GM21528 (cell line): ENCODE measurements around the gene CD46.

Experiments used
- ATAC-seq: cut with Tn5 transposase; IDR thresholded peaks from one replicate; pipeline ENCODE4 v1.9.1; 2021; ENCODE audit warnings: mild to moderate bottlenecking, moderate library complexity; ENCODE audit not compliant: unreplicated experiment, low FRiP score

Gene CD46

DNA sequence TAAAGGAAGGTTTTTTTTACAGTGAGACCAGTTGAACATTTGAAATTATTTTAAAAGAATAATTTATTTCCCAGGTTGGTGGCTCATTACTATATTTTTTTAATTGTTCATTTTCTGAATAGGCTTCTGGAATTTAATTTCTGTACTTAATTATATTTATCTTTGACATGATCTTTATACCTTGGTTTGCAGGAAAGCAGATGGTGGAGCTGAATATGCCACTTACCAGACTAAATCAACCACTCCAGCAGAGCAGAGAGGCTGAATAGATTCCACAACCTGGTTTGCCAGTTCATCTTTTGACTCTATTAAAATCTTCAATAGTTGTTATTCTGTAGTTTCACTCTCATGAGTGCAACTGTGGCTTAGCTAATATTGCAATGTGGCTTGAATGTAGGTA, 41.5 kb downstream of the CD46 start:
- no peak for ATAC-seq

DNA sequence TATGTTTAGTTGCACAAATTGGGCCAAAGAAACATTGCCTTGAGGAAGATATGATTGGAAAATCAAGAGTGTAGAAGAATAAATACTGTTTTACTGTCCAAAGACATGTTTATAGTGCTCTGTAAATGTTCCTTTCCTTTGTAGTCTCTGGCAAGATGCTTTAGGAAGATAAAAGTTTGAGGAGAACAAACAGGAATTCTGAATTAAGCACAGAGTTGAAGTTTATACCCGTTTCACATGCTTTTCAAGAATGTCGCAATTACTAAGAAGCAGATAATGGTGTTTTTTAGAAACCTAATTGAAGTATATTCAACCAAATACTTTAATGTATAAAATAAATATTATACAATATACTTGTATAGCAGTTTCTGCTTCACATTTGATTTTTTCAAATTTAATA, 43.0 kb downstream of the CD46 start:
- no peak for ATAC-seq

- peak; percentile 72 for ATAC-seq
Observed at GRCh38 chr1:207797229-207797973, 45.5 kb downstream of the CD46 start.

DNA sequence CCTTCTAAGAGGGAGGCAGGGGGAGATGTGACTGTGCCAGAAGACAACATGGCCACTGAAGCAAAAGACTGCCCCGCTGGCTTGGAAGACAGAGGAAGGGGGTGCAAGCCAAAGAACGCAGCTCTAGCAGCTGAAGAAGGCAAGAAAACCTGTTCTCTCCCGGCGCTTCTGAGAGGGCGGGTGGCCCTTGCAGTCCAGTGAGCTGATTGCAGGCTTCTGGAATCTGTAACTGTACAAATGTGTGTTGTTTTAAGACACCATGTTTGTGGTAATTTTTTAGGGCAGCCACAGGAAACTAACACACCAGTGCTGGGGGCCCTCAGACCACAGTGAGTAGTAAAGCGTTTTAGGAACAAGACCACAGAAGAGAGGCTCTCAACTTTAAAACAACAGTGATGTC, 47.0 kb downstream of the CD46 start:
- ATAC-seq = no peak

DNA sequence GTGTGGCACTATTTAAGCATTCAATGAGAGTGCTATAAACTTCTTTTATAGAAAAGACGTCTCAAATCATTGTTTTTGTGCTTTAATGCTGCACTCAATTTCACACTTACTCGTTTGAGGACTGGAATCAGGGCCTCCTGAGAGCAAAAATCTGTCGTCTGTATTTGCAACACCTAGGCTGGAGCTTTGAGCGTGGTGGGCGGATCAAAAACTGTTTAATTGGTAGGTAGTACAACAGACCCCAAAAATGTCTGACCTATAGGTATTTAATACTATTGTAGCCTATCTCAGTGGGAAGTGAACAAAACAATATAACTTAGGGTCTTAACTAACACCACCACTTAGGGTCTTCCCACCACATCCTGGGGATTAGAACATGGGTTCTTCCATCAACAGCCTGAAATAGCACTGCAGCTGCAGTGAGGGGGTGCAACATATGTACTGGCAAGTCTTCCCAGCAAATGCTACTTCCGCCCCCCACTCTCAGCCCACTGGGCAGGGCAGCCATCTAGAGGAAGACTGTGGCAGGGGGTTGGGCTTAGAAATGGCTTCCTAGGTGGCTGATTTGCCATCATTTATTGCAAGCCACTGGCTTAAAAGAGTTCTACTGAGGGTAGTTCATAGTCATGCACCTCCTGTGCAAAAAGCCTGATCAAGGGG, 48.3 kb downstream of the CD46 start:
- no peak for ATAC-seq

- no peak for ATAC-seq
Observed at GRCh38 chr1:207801819-207802218, 50.0 kb downstream of the CD46 start.

- no peak for ATAC-seq
Observed at GRCh38 chr1:207803678-207804077, 51.8 kb downstream of the CD46 start.

DNA sequence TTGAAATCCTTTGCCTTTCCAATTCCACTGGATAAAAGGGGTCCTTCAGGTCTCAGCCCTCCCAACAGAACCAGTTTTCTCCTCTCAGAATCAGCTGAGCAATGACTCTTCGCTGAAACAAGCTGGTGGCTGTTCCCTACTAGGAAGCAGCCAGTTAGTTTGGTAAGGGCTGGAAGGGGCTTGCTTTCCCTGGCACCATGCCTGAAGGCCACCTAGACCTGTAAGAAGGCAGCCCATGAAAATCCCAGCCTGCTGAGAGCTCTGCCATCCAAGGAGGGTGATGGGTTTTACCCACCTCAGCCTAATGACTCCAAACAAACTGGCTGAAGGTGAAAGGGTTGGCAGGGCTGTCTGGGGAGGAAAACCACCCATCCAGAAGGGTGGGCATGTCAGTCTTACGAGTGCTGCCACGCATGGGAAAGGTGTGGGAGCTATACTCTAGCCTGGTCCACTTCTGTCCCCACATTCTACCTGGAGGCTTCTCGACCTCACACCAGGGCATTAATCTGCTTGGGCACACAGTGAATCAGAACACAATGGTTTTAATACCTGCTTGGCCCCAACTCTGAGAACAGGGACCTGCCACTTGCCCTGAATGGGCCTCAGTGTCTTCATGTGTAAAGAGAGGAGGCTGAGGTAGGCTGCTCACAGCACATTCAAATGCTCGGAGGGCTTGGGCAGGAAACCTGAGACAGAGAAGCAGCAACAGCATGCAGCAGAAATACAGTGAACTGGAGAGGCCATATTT, 53.0 kb downstream of the CD46 start:
- ATAC-seq = no peak

- no peak for ATAC-seq
Observed at GRCh38 chr1:207805841-207806421, 54.1 kb downstream of the CD46 start.

DNA sequence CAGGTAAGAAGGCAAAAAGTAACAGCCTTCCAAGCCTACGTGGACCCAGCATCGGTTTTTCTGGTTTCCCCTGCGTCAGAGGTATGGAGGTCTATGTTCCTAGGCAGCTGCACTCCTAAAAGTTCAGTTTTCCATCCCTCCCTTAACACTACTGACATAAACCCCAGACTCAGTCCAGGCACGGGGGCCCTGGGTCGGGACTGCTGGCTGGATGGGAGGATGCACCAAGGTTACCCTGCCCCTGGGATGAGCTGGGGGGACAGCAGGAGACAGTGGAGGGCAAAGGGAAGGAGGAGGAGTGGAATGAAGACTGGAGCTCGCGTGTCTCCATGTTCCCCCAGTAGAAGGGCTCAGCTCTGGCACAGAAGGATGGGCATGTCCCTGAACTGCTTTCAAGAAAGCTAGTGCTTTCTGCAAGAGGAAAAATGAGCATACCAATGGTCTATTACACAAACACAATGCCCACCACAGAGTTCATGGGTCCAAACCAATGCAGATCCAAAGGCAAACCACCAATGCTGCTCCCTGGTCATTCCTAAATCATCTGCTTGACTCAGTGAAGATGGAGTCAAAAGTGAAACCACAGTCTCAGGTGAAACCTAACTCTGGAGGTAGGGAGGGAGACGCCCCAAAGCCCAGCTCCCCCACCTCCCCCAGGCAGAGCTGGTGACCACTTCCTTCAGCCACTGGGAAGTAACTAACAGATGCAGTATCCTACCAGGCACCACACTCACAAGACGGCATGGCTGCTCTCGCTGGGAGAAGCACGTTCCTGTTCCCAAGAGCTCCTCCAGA, 54.9 kb downstream of the CD46 start:
- ATAC-seq = no peak

GRCh38 chr1:207807326-207807689, 55.5 kb downstream of the CD46 start:
- ATAC-seq = no peak

- no peak for ATAC-seq
Observed at GRCh38 chr1:207807690-207808321, 56.0 kb downstream of the CD46 start.

DNA sequence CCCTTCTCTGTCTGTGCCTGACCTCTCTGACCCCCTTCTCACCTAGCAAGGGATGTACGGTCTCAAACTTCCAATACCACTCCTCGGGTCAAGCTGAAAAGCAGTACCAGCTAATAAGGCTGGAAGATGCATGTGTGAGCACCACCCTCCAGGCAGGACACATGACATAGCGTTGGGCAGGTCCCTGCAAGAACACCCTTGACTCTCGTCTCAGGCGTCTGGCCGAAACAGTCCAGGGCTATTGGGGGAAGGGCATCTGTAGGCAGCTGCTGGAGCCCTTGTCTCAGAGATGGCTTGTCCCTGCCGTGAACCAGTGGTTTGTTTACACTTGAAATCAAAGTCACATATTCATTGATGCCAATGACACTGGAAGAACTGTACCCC, 56.5 kb downstream of the CD46 start:
- no peak for ATAC-seq

DNA sequence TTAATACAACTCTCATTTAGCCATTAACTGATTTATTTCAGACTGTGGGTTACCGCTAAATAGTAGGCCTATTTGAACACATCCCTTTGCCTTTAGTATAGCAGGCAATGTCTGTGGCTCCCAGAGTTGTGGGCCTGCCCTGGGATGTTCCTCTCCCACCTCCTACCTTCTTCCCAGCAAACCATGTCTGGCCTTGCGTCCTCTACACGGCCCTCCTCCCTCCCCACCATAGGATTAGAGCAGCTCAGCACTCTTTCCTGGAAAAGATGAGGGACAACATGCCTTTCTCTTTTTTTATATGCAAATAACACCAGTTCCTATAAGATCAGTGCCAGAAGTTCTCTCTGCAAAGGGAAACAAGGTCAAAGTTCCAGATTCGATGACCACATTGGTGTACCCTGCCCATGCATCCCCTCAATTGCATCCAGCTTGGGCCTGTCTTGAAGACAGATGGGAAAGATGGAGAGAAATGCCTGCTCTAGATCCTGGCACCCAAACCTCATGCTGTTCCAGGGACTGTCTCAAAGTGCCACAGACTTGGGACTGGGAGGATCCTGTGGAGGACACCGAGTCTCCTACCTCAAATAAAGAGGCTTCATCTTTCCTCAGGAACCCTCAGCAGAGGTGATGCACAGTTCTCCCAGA, 57.2 kb downstream of the CD46 start:
- no peak for ATAC-seq

DNA sequence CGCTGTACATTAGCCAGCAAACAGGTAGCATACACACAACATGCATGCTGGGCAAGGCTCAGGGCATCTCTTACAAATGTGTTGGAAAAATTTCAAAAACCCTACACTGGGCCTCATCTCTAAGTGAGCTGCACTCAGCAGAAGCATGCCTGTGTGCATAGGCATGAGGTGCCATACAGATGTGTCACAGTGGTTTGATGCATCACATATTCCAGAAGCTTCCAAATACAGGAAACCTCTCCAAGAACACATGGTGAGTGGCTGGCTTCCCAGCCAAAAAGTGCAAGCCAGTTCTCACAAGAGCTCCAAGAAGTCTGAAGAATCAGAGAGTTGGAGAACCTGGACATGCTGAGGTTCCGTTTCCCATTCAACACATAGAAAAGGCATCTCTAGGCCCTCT, 58.3 kb downstream of the CD46 start:
- no peak for ATAC-seq

DNA sequence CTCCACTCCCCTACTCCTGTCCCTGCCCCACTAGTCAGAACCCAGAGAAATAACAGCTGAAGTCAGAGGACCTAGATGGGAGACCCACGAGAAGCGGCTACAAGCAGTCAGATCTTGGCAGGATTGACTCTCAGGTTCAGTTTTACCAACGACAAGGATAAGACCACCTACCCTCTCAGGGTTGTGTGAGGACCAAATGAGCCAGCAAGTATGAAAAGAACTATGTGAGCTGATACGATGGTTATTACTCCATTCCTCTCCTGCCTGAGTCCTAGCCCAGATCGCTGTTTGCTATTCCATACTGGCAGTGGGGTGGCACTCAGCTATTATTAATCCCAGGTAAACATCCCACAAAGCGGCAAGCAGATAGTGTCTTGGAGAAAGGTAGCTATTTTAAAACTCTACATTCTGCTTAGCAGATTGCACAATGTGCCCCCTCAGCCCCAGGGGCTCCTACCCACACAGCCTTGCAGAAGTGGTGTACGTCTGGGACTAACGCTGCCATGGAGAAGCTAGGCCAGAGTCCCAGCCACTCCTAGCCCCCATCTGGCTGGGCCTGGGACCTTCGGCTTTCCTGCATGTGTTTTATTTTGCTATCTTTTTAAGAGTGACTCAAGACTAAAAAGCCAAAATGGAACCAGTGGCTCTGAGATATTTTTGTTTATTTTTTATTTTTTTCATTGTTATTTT, 58.9 kb downstream of the CD46 start:
- ATAC-seq = no peak

- ATAC-seq = no peak
Observed at GRCh38 chr1:207811319-207811718, 59.5 kb downstream of the CD46 start.

GRCh38 chr1:207811920-207812720, 60.3 kb downstream of the CD46 start:
- no peak for ATAC-seq
